ENCODE data around the gene GABRG3. TPM values are rescaled to one million over a fixed set of nuclear protein-coding genes. Genes with fewer than 3 reads are reported as not detected.

Gene GABRG3
- total and polyA plus RNA-seq, 2 donors from 2014 or later, result not detected

DNA sequence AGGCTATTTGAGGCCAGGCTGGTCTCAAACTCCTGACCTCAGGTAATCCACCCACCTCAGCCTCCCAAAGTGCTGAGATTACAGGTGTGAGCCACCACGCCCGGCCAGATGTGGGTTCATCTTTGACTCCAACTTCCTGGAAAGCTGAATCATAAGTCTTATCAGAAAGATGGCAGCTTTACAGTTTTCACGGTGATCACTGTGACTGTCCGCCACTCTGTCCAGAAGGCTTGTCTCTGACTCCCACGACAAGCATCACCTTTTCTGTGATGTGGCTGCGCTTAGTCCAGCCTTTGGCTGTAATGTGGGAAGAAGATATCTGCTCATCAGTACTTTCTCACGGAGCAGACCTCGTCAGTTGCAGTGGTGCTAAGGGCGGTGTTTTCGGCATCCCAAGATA lies 527.7 kb downstream of the GABRG3 start:
- no peak for DNase-seq
- intact Hi-C loops (cut with DNase I), result no loop called here
- no peaks in the 10 kb centered on the region for H3K4me1 ChIP-seq (ENCODE audit: control insufficient read depth in 2 of 3, insufficient read depth in 2 of 3, low read depth in 1 of 3, low read length in 3 of 3)
- H3K27me3 ChIP-seq (ENCODE audit: control insufficient read depth, insufficient read depth, low read length), result no peaks in the 10 kb centered on the region
- no peaks in the 10 kb centered on the region for H3K36me3 ChIP-seq (ENCODE audit: control insufficient read depth in 2 of 3, insufficient read depth in 3 of 3, low read length in 3 of 3)
- FAIRE-seq, result no peak
- no peak overlapping the region for H3K27ac ChIP-seq (ENCODE audit: low read depth in 2 of 2, low read length in 2 of 2)
- no peak overlapping the region for H3K4me3 ChIP-seq (ENCODE audit: low read length in 3 of 3)
- TF ChIP-seq, protein P1, sequence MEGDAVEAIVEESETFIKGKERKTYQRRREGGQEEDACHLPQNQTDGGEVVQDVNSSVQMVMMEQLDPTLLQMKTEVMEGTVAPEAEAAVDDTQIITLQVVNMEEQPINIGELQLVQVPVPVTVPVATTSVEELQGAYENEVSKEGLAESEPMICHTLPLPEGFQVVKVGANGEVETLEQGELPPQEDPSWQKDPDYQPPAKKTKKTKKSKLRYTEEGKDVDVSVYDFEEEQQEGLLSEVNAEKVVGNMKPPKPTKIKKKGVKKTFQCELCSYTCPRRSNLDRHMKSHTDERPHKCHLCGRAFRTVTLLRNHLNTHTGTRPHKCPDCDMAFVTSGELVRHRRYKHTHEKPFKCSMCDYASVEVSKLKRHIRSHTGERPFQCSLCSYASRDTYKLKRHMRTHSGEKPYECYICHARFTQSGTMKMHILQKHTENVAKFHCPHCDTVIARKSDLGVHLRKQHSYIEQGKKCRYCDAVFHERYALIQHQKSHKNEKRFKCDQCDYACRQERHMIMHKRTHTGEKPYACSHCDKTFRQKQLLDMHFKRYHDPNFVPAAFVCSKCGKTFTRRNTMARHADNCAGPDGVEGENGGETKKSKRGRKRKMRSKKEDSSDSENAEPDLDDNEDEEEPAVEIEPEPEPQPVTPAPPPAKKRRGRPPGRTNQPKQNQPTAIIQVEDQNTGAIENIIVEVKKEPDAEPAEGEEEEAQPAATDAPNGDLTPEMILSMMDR (IDR thresholded peaks at IDR 0.05; ENCODE audit: borderline replicate concordance, extremely low read depth, insufficient read depth), result no peak
- no peaks in the 10 kb centered on the region for H3K9me3 ChIP-seq (ENCODE audit: control insufficient read depth in 2 of 3, insufficient read depth in 1 of 3, low read length in 3 of 3)
- no peak overlapping the region for H3K9ac ChIP-seq (ENCODE audit: low read length in 3 of 3)

DNA sequence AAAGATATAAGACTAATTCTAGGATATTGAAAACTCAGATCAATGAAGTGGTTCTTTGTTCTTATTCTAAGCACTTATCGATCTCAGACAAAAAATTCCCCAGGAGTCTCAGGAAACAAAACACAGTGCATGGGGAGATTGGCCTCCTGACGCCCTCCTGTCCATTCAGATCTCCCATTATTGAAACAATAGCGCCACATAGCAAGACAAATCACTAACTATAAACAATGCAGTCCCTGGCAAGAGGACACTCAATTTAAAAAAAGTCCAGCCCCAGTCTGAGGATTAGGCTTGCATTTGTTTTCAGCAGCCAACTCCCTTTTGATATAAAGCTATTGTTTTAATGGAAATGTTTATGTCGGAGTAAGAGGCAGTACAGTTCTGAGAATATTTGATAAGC lies 528.2 kb downstream of the GABRG3 start:
- Histone ChIP-seq H3K9ac (ENCODE audit: low read length in 3 of 3) (no peak overlapping the region), H3K27me3 (ENCODE audit: control insufficient read depth, insufficient read depth, low read length) (no peaks in the 10 kb centered on the region), H3K9me3 (ENCODE audit: control insufficient read depth in 2 of 3, insufficient read depth in 1 of 3, low read length in 3 of 3) (no peaks in the 10 kb centered on the region), H3K4me3 (ENCODE audit: low read length in 3 of 3) (no peak overlapping the region), H3K36me3 (ENCODE audit: control insufficient read depth in 2 of 3, insufficient read depth in 3 of 3, low read length in 3 of 3) (no peaks in the 10 kb centered on the region), H3K27ac (ENCODE audit: low read depth in 2 of 2, low read length in 2 of 2) (no peak overlapping the region), H3K4me1 (ENCODE audit: control insufficient read depth in 2 of 3, insufficient read depth in 2 of 3, low read depth in 1 of 3, low read length in 3 of 3) (no peaks in the 10 kb centered on the region)
- intact Hi-C loops (cut with DNase I), result no loop called here
- TF ChIP-seq, protein P1 (IDR thresholded peaks at IDR 0.05; ENCODE audit: borderline replicate concordance, extremely low read depth, insufficient read depth), result no peak
- FAIRE-seq, result no peak
- DNase-seq, result no peak

DNA sequence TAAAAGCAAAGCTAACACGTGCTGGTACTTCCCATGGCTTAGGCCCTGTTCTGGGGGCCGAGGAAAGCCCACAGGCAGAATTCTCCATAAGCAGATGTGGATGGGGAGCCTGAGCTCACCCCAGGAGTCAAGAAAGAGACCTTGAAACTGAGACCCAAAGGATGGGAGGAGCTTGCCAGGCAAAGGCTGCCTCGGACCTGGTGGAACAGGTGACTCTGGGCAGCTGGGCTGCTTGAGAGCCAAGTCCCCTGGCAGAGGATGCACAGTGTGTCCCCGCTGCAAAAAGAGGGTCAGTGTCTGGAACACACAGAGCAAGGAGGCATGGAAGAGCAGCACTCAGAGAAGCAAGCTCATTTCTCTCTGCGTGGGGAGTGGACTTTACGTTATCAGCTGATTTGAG lies 528.7 kb downstream of the GABRG3 start:
- DNase-seq (no peak), FAIRE-seq (no peak)
- no peak overlapping the region for H3K27ac ChIP-seq (ENCODE audit: low read depth in 2 of 2, low read length in 2 of 2)
- no peaks in the 10 kb centered on the region for H3K36me3 ChIP-seq (ENCODE audit: control insufficient read depth in 2 of 3, insufficient read depth in 3 of 3, low read length in 3 of 3)
- H3K9me3 ChIP-seq (ENCODE audit: control insufficient read depth in 2 of 3, insufficient read depth in 1 of 3, low read length in 3 of 3), result no peaks in the 10 kb centered on the region
- no peak overlapping the region for H3K9ac ChIP-seq (ENCODE audit: low read length in 3 of 3)
- no peak overlapping the region for H3K4me3 ChIP-seq (ENCODE audit: low read length in 3 of 3)
- intact Hi-C loops (cut with DNase I), result no loop called here
- TF ChIP-seq, protein P1 (IDR thresholded peaks at IDR 0.05; ENCODE audit: borderline replicate concordance, extremely low read depth, insufficient read depth), result no peak
- no peaks in the 10 kb centered on the region for H3K4me1 ChIP-seq (ENCODE audit: control insufficient read depth in 2 of 3, insufficient read depth in 2 of 3, low read depth in 1 of 3, low read length in 3 of 3)
- H3K27me3 ChIP-seq (ENCODE audit: control insufficient read depth, insufficient read depth, low read length), result no peaks in the 10 kb centered on the region

DNA sequence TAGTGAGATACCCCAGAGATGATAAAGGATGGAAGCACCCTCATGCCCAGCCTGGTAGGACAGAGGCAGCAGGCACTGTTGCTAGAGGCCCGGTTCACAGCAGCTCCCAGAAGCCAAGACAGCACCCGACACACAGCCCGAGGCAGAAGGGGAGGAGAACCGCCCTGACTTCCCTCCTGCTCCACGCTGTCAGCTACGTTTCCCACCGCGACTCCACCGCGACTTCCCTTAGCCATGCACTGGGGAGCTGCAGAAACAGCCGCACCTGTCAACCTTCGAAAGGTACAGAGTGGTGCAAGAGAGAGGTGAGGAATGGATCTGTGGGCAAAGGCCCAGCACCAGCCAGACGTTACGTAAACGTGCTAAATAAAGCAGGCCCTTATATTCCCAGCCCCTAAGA lies 529.2 kb downstream of the GABRG3 start:
- Histone ChIP-seq H3K27me3 (ENCODE audit: control insufficient read depth, insufficient read depth, low read length) (no peaks in the 10 kb centered on the region), H3K4me1 (ENCODE audit: control insufficient read depth in 2 of 3, insufficient read depth in 2 of 3, low read depth in 1 of 3, low read length in 3 of 3) (no peaks in the 10 kb centered on the region), H3K4me3 (ENCODE audit: low read length in 3 of 3) (no peak overlapping the region), H3K27ac (ENCODE audit: low read depth in 2 of 2, low read length in 2 of 2) (no peak overlapping the region), H3K9me3 (ENCODE audit: control insufficient read depth in 2 of 3, insufficient read depth in 1 of 3, low read length in 3 of 3) (no peaks in the 10 kb centered on the region), H3K9ac (ENCODE audit: low read length in 3 of 3) (no peak overlapping the region), H3K36me3 (ENCODE audit: control insufficient read depth in 2 of 3, insufficient read depth in 3 of 3, low read length in 3 of 3) (no peaks in the 10 kb centered on the region)
- DNase-seq, result no peak
- intact Hi-C loops (cut with DNase I), result no loop called here
- no peak for FAIRE-seq
- TF ChIP-seq, protein P1 (IDR thresholded peaks at IDR 0.05; ENCODE audit: borderline replicate concordance, extremely low read depth, insufficient read depth), result no peak
